Smooth muscle cell (in vitro differentiated cells): ENCODE results near the gene LENEP. TPM values are rescaled to one million over a fixed set of nuclear protein-coding genes. Genes with fewer than 3 reads are reported as not detected.

Source experiments
- DNase-seq: peaks from one replicate; lab custom pipeline; 2025; ENCODE audit not compliant: unreplicated experiment; lab: John Stamatoyannopoulos, UW
- H2AFZ ChIP-seq: fragments of 200-600 bp; sonication (generic); 2 replicates; pipeline ENCODE4 v1.6.0; 2016; ENCODE audit warnings: antibody characterized with exemption, low read depth, mild to moderate bottlenecking
- H3F3A ChIP-seq: fragments of 200-600 bp; sonication (generic); 2 replicates; pipeline ENCODE4 v1.6.0; 2017; ENCODE audit warnings: antibody characterized with exemption, low read depth
- H3K27ac ChIP-seq: fragments of 200-600 bp; sonication (generic); 2 replicates; pipeline ENCODE4 v1.5.1; 2016; ENCODE audit warnings: low read depth, mild to moderate bottlenecking
- H3K27me3 ChIP-seq: fragments of 200-600 bp; sonication (generic); 2 replicates; pipeline ENCODE4 v1.6.1; 2016; ENCODE audit warnings: low read depth, mild to moderate bottlenecking
- H3K36me3 ChIP-seq: fragments of 200-600 bp; sonication (generic); 2 replicates; pipeline ENCODE4 v1.5.1; 2016; ENCODE audit warnings: low read depth
- H3K4me1 ChIP-seq: fragments of 200-600 bp; sonication (generic); 2 replicates; pipeline ENCODE4 v1.5.1; 2016; ENCODE audit warnings: low read depth
- H3K4me2 ChIP-seq: fragments of 200-600 bp; sonication (generic); 2 replicates; pipeline ENCODE4 v1.6.0; 2016; ENCODE audit warnings: mild to moderate bottlenecking
- H3K4me3 ChIP-seq: fragments of 200-600 bp; sonication (generic); 2 replicates; pipeline ENCODE4 v1.5.1; 2016; ENCODE audit warnings: mild to moderate bottlenecking
- H3K79me2 ChIP-seq: fragments of 200-600 bp; sonication (generic); 2 replicates; pipeline ENCODE4 v1.6.0; 2016; ENCODE audit warnings: low read depth, mild to moderate bottlenecking
- H3K9ac ChIP-seq: fragments of 200-600 bp; sonication (generic); 2 replicates; pipeline ENCODE4 v1.6.0; 2016; ENCODE audit warnings: low read depth
- H3K9me3 ChIP-seq: fragments of 200-600 bp; sonication (generic); replicated peaks from 2 replicates; pipeline ENCODE4 v1.5.1; 2016; ENCODE audit warnings: low read depth
- H4K20me1 ChIP-seq: fragments of 200-600 bp; sonication (generic); 2 replicates; pipeline ENCODE4 v1.6.0; 2016; ENCODE audit warnings: low read depth
- CTCF ChIP-seq: fragments of 200-600 bp; sonication (generic); IDR thresholded peaks from 2 replicates; pipeline ENCODE4 v1.5.1; 2017; ENCODE audit warnings: borderline replicate concordance, mild to moderate bottlenecking, antibody characterized with exemption; ENCODE audit not compliant: insufficient read depth, poor library complexity, severe bottlenecking
- WGBS: methylation state at CpG from one replicate; pipeline ENCODE4 v1.1.7; 2016; ENCODE audit warnings: low lambda C conversion rate; 5-methylcytosine and 5-hydroxymethylcytosine counted together
- polyA plus RNA-seq: library from polyadenylated mRNA; unstranded; fragments of >200 nt; fragmentation: Nextera tagmentation; extraction: Ambion mirVana; gene quantifications from 2 replicates; pipeline ENCODE4 v1.2.1, GENCODE V29; 2016
- total RNA-seq: library from RNA; depleted of rRNA; stranded (reverse); fragments of >200 nt; gene quantifications from 2 replicates; pipeline ENCODE4 v1.2.3, GENCODE V29; 2014

Gene LENEP
- total and polyA plus RNA-seq, 2 experiments from 2014 or later, result not detected

DNA sequence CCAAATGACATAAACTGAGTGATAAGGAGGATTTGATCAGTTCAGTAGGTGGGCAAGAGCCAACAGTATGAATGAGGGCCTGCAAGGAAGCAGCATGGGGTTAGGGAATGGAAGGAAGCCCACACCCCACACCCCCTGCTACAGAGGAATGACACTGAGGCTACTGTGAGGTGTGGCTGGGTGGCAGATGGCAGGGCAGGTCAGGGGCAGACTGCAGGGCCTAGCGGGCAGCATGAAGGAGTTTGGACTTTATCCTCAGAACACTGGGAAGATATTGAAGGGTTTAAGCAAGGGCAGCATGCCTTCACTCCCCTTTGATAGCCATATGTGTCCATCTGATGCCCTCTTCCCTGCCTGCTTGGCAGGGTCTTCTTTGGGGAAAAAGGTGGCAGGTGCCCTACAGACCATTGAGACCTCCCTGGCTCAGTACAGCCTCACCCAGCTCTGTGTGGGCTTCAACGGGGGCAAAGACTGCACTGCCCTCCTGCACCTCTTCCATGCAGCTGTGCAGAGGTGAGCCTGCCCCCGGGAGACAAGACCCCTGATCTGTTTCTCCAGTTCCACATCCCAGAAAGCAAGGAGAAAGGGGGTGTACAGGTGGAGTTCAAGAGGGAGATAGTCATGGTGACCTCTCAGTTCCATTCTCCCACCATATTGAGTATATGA lies 4.1 kb upstream of the LENEP start:
- Histone ChIP-seq H3K4me1 (no peaks in the 10 kb centered on the region), H3F3A (no peaks in the 10 kb centered on the region), H3K9me3 (no peaks in the 10 kb centered on the region), H3K79me2 (peaks cover 21% of the 10 kb centered on the region), H2AFZ (no peak overlapping the region), H3K36me3 (no peaks in the 10 kb centered on the region), H3K4me2 (no peak overlapping the region), H3K9ac (no peak overlapping the region), H4K20me1 (no peaks in the 10 kb centered on the region), H3K27me3 (no peaks in the 10 kb centered on the region), H3K4me3 (no peak overlapping the region), H3K27ac (no peak overlapping the region)
- 97% methylated on average over 3 of the region's 3 CpGs for WGBS
- TF ChIP-seq CTCF, result no peak
- DNase-seq, result no peak

DNA sequence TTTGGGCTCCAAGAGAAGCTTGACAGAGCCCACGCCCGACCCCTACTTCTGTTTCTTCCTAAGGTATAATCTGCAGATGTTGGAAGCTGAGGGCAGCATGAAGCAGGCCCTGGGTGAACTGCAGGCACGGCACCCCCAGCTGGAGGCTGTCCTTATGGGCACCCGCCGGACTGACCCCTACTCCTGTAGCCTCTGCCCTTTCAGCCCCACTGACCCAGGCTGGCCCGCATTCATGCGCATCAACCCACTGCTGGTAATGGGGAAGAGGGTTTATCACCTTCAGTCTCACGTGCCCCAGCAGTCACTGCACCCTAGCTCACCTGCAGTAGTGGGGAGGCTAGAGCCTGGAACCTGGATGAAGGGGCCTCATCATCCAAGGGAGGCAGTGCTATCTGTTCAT lies 3.1 kb upstream of the LENEP start:
- Histone ChIP-seq H3K79me2 (peaks cover 12% of the 10 kb centered on the region), H3K4me1 (no peaks in the 10 kb centered on the region), H3K9me3 (no peaks in the 10 kb centered on the region), H3K9ac (no peak overlapping the region), H2AFZ (no peak overlapping the region), H4K20me1 (no peaks in the 10 kb centered on the region), H3F3A (no peaks in the 10 kb centered on the region), H3K36me3 (no peaks in the 10 kb centered on the region), H3K27me3 (no peaks in the 10 kb centered on the region), H3K27ac (no peak overlapping the region), H3K4me3 (no peak overlapping the region), H3K4me2 (no peak overlapping the region)
- WGBS, result 96% methylated on average over 8 of the region's 8 CpGs
- no peak for DNase-seq
- no peak for TF ChIP-seq CTCF

GRCh38 chr1:154992721-154993571 lies 440 bp upstream of the LENEP start:
- Histone ChIP-seq H3K36me3 (no peaks in the 10 kb centered on the region), H3F3A (no peaks in the 10 kb centered on the region), H3K9ac (no peak overlapping the region), H3K27me3 (no peaks in the 10 kb centered on the region), H3K4me2 (no peak overlapping the region), H3K79me2 (peaks cover 7% of the 10 kb centered on the region), H3K4me1 (no peaks in the 10 kb centered on the region), H2AFZ (no peak overlapping the region), H3K9me3 (no peaks in the 10 kb centered on the region), H3K27ac (peak overlapping the region; percentile 56), H3K4me3 (no peak overlapping the region), H4K20me1 (no peaks in the 10 kb centered on the region)
- no peak for TF ChIP-seq CTCF
- DNase-seq, result no peak
- 91% methylated on average over 14 of the region's 14 CpGs for WGBS
